Effector memory CD8-positive, alpha-beta T cell (primary cell): ENCODE data around the gene ERP44.

ENCODE experiments used
- ATAC-seq: fragments of 150-1000 bp; cut with Tn5 transposase; replicated peaks from 2 replicates; pipeline ENCODE4 v1.10.0; 2021; ENCODE audit warnings: mild to moderate bottlenecking, moderate library complexity
- DNase-seq, 3 experiments: peaks; one replicate each; pipeline ENCODE4 v3.0.0; 2021
- H3K27ac Mint-ChIP-seq, 2 donors: one replicate each; pipeline ENCODE4 v1.8.0; 2022; ENCODE audit warnings: mild to moderate bottlenecking in 2 of 2, mixed read lengths in 2 of 2, moderate library complexity in 2 of 2
- H3K27me3 Mint-ChIP-seq, 2 donors: one replicate each; pipeline ENCODE4 v1.8.0; 2022; ENCODE audit warnings: mixed read lengths in 2 of 2
- H3K36me3 Mint-ChIP-seq: one replicate; pipeline ENCODE4 v1.8.0; 2022; ENCODE audit warnings: mild to moderate bottlenecking, moderate library complexity, mixed read lengths; ENCODE audit not compliant: insufficient read depth
- H3K4me1 Mint-ChIP-seq, 2 donors: one replicate each; pipeline ENCODE4 v1.8.0; 2022; ENCODE audit warnings: low read depth in 2 of 2, mixed read lengths in 2 of 2
- H3K4me3 Mint-ChIP-seq, 2 donors: one replicate each; pipeline ENCODE4 v1.8.0; 2022; ENCODE audit warnings: mild to moderate bottlenecking in 2 of 2, mixed read lengths in 2 of 2, moderate library complexity in 2 of 2
- H3K9me3 Mint-ChIP-seq, 2 donors: one replicate each; pipeline ENCODE4 v1.8.0; 2022; ENCODE audit warnings: mixed read lengths in 2 of 2

Gene ERP44

DNA sequence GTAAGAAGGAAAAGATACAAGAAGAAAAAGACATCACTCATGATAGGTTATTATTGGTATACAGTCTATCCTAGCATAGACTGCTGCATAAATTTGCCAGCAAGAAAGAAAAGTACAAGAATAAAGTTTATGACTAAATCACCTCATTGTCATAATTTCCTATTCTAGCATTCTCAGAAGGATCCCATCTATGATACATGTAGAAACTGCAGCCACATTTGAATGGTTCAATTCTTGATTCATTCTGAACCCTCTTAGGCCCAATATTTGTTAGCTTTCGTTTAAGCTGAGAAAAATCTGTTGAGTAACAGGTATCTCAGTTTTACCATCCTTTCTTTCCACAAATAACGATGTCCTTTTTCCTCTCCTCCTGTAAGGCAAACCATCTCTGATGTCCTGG is 21.5 kb upstream of the ERP44 start:
- no peak for DNase-seq
- Mint-ChIP-seq H3K4me3 (no peak overlapping the region), H3K9me3 (no peaks in the 10 kb centered on the region), H3K36me3 (peaks cover 7% of the 10 kb centered on the region), H3K4me1 (peaks cover 2 to 17% of the 10 kb centered on the region in 2 donors), H3K27me3 (no peaks in the 10 kb centered on the region), H3K27ac (peak overlapping the region in 1 of 2 donors; percentile 2)
- no peak for ATAC-seq

DNA sequence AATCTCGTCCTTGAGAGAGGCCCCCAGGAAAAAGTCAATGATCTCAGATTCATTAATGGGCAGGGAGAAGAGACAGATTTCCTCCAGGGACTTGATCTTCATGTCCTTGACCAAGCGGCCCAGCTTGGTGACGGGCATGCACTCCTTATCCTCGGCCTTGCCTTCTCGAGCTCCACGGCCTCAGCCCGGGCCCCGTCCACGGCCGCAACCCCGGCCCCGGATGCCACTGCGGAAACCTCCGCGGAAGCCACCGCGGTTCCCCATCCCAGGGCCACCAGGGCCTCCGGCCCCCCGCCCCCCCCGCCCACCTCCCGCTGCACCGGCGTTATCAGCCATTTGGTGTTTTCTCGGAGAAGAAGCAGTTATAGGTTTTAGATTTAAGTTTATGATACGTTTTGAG is 18.5 kb upstream of the ERP44 start:
- no peak for ATAC-seq
- no peaks in the 10 kb centered on the region for H3K27me3 Mint-ChIP-seq
- DNase-seq: no peak
- H3K4me1 Mint-ChIP-seq: peaks cover 8 to 20% of the 10 kb centered on the region in 2 donors
- no peak overlapping the region for H3K4me3 Mint-ChIP-seq
- H3K36me3 Mint-ChIP-seq: peaks cover 10% of the 10 kb centered on the region
- H3K27ac Mint-ChIP-seq: no peak overlapping the region
- H3K9me3 Mint-ChIP-seq: no peaks in the 10 kb centered on the region

DNA sequence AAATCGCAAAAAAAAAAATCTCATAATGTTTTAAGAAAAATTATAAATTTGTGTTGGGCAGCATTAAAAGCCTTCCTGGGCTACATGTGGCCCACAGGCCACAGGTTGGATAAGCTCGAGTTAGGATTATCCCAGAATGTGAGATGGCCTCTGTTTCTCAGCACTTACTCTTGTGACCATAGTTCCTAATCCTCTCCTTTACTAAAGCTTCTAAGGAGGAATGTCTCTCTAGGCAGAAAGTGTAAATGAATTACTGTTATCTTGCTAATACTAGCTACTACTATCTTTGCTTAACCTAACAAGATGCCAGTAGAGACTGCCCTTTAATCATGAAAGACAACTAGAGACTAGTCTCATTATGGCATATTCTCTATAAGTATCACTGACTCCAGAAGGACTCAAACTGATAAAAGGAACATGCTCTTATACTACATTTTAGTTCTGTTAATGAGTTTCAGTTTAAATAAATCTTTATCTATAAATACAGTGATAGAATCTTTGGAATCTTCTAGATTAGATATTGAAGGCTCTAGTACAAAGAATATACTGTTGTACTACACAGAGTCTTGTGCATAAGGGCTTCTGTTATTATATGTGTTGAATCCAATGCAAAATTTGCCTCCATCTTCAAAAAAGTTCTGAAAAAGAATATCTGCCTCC is 14.0 kb upstream of the ERP44 start:
- Mint-ChIP-seq H3K27ac (peak overlapping the region; percentile 12 to 61), H3K9me3 (no peaks in the 10 kb centered on the region), H3K36me3 (peaks cover 23% of the 10 kb centered on the region)

DNA sequence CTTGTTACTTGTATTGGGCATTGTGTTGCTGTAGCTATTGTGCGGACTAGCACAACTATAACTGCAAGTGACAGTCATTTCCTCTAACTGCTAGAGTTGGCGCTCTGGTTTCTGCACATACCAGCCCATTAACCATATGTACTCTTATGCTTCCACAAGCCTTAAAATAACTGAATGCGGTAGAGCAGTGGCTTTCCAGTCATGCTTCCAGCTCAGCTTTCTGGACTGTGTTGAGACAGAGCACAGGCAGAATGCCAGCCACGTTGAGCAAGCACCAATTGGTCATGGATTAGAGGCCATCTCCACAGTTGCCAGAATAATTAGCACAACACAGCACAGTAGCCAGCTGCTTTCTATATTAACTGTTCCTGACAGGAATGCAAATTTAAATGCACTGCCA is 12.4 kb upstream of the ERP44 start:
- H3K27ac Mint-ChIP-seq: no peak overlapping the region

More for the DNA sequence above, 14.0 kb upstream of the ERP44 start:
- DNase-seq (no peak), ATAC-seq (no peak)
- no peaks in the 10 kb centered on the region for H3K27me3 Mint-ChIP-seq
- H3K4me3 Mint-ChIP-seq: no peak overlapping the region
- peaks cover 6 to 11% of the 10 kb centered on the region in 2 donors for H3K4me1 Mint-ChIP-seq

DNA sequence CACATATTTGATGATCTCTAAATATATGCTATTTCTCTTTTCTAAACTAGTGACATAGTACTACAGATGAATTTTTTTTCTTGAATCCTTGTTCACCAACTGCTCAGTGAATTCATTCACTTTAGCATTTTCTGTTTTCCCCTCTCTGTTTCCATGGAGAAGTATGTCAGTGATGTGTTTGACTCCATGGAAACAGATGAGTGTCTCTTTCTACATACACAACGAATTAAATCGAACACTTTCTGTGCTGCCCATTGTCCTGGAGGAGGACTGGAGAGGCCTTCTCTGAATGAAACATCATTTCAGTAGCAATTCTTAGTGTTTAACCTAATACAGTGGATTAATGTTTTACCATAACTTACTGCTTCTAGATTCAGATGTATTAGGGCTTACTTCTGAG is 9.8 kb upstream of the ERP44 start:
- H3K4me3 Mint-ChIP-seq: no peak overlapping the region
- H3K4me1 Mint-ChIP-seq: peaks cover 4 to 9% of the 10 kb centered on the region in 2 donors
- DNase-seq: no peak
- peaks cover 16% of the 10 kb centered on the region for H3K36me3 Mint-ChIP-seq
- H3K9me3 Mint-ChIP-seq: no peaks in the 10 kb centered on the region
- H3K27ac Mint-ChIP-seq: no peak overlapping the region
- no peaks in the 10 kb centered on the region for H3K27me3 Mint-ChIP-seq
- no peak for ATAC-seq

More for the DNA sequence above, 12.4 kb upstream of the ERP44 start:
- H3K36me3 Mint-ChIP-seq: peaks cover 20% of the 10 kb centered on the region
- no peaks in the 10 kb centered on the region for H3K9me3 Mint-ChIP-seq
- peaks cover 6 to 11% of the 10 kb centered on the region in 2 donors for H3K4me1 Mint-ChIP-seq
- ATAC-seq (no peak), DNase-seq (no peak)
- H3K27me3 Mint-ChIP-seq: no peaks in the 10 kb centered on the region
- no peak overlapping the region for H3K4me3 Mint-ChIP-seq

DNA sequence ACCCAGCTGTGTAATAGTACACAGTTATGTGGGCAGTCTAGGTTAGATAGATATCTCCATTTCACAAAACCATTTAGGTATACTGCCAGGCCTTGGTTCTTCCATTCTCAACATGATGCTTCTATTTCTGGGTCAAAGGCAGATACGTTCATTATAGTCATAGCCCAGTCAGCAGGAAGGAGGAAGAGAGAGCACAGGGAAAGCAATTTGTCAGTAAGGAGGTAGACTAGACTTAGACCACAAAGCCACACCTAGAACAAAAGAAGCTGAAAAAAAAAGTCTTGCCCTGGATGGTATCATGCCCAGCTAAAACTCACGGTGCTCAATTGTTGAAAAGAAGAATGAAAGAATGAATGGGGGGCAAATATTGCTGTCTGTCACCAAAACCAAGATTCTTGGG is 7.8 kb upstream of the ERP44 start:
- Mint-ChIP-seq H3K36me3 (peaks cover 7% of the 10 kb centered on the region), H3K27me3 (no peaks in the 10 kb centered on the region), H3K4me1 (peaks cover 0 to 3% of the 10 kb centered on the region in 2 donors), H3K4me3 (no peak overlapping the region), H3K9me3 (no peaks in the 10 kb centered on the region), H3K27ac (no peak overlapping the region)
- no peak for ATAC-seq
- DNase-seq: no peak

DNA sequence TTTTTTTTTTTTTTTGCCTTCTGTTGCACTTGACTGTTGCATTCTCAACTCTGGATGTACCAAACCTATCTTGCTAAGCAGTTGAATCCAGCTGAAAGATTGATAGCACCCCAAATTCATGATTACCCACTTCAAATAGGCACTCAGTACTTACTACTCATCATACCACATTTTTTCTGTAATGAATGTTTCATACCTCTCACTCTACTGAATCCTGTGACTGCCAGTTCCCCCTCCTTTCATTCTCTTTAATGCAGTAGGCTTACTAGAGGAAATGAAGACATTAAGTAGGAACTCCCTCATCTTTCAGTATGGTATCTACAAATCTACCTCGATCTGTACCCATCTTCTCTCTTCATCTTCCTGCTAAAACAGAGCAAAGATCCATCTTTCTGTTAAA is 7.1 kb upstream of the ERP44 start:
- ATAC-seq (no peak), DNase-seq (no peak)
- Mint-ChIP-seq H3K4me1 (no peaks in the 10 kb centered on the region), H3K9me3 (no peaks in the 10 kb centered on the region), H3K27me3 (no peaks in the 10 kb centered on the region), H3K27ac (no peak overlapping the region), H3K36me3 (peaks cover 7% of the 10 kb centered on the region), H3K4me3 (no peak overlapping the region)

DNA sequence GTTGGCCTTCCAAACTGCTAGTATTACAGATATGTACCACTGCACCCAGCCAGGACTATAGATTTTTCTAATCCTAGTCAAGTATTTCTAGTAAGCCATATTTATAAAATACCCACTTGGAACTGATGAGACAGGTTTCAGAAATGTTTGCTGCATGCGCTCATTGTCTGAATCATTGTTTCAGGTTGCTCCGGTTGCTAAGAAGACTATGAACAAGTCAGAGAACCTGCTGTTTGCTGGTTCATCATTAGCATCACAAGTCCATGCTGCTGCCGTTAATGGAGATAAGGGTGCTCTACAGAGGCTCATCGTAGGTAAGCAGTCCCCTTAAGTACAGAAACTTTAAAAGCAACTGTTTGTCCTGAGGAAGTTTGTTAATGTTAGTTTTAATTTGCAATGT is 5.5 kb upstream of the ERP44 start:
- DNase-seq (no peak), ATAC-seq (no peak)
- Mint-ChIP-seq H3K4me3 (no peak overlapping the region), H3K36me3 (no peaks in the 10 kb centered on the region), H3K27me3 (no peaks in the 10 kb centered on the region), H3K27ac (no peak overlapping the region), H3K9me3 (no peaks in the 10 kb centered on the region), H3K4me1 (peaks cover 6 to 8% of the 10 kb centered on the region in 2 donors)

DNA sequence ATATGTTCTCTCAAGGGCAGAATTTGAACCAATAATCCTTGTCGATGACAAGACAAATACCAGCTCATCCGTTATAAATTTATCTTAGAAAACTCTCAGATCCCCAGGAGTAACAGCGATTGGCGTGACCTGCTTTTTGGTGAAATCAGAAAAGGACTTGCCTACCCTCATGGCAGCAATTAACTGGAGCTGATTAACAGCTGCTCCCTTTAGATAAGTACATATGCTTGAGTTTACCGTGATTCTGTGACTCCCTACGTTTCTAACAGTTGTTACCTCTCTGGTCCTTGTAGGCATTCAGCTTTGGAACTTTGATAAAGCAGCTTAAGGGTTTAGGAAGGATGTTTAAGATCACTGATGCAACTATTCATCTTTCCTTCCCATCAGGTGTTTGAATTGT is 2.8 kb upstream of the ERP44 start:
- peaks cover 16 to 17% of the 10 kb centered on the region in 2 donors for H3K4me1 Mint-ChIP-seq
- no peaks in the 10 kb centered on the region for H3K9me3 Mint-ChIP-seq
- ATAC-seq: no peak
- H3K27me3 Mint-ChIP-seq: no peaks in the 10 kb centered on the region
- H3K36me3 Mint-ChIP-seq: peaks cover 13% of the 10 kb centered on the region
- DNase-seq: no peak
- H3K4me3 Mint-ChIP-seq: no peak overlapping the region
- H3K27ac Mint-ChIP-seq: no peak overlapping the region

DNA sequence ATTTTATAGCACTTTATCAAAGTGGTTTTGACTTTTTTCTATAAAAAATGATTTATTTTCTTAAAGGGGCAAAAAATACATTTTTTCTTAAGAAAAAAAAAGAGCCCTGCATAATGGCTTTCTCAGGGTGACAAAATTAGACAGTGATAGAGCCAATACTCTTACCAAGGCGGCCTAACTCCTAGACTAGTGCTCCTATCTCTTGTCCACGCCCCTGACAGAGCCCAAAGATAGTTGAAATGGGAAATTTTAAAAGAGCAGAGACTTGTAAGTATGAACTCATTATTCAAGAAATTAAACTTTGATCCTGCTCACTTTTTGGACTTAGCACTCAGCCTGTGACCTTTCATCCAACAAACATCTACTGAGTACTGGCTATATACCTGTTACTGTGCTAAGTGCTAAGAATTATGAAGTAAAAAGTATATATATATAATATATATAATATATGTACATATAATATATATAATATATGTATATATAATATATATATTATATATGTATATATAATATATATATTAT is 1.4 kb upstream of the ERP44 start:
- Mint-ChIP-seq H3K27ac (peak overlapping the region; percentile 97 to 99), H3K27me3 (no peaks in the 10 kb centered on the region), H3K4me1 (peaks cover 22 to 27% of the 10 kb centered on the region in 2 donors), H3K4me3 (peak overlapping the region; percentile 99 to 100), H3K36me3 (peaks cover 13% of the 10 kb centered on the region), H3K9me3 (no peaks in the 10 kb centered on the region)
- DNase-seq: no peak
- ATAC-seq: no peak

DNA sequence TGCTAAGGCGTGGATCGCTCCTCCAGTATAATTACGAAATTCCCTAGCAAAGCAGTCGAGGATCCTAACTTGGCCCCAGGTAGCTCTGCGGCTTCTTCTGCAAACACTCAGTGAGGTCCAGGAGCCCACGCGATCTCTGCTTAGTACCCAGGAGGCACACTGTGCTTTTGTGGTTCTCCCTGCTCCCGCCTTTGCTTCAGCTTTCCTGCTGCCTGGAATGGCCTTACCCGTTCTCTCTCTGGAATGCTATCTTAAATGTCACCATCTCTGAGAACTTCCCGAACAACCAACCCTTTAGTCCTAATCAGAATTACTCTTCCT is 882 bp upstream of the ERP44 start:
- Mint-ChIP-seq H3K27me3 (no peaks in the 10 kb centered on the region), H3K36me3 (peaks cover 13% of the 10 kb centered on the region), H3K9me3 (no peaks in the 10 kb centered on the region), H3K27ac (peak overlapping the region; percentile 97 to 99), H3K4me3 (peak overlapping the region; percentile 99 to 100), H3K4me1 (peaks cover 24 to 32% of the 10 kb centered on the region in 2 donors)
- ATAC-seq: no peak
- no peak for DNase-seq

DNA sequence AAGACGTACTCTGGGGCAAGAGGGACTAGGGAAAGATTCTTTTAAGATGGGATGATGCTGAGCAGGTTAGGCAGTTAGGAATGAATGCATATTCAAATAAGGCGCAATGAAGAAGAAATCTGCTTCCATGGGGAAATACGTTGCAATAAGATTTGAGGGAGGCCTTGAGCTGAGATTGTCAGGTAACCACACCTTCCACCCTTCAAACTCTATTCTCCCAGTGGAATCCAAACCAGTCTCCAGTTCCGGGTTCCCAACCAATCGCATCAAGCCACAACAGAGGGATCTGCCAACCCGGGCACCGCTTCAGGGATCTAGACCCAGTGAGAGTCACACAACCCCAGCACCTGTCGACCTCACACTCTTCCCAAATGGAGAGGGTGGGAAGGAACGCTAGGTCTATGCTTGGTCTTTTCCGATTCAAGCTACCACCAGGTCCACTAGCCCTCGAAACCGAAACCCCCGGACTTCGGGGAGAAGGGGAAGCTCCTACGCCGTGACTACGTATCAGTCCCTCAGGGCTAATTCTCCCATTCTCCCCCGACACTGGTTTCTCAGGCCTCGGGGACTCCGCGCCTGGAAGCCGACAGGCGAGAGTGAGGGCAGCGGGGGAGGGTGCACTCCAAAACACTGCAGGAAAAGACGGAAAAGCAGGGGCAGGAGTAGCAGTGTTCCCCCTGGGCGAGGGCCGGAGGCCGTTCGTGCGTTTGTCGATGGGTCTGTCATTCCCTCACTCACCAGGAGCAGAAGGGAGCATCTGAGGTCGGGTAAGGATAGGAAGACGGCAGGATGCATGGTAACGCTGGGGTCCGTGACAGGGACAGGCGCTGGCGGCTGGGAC is 534 bp downstream of the ERP44 start:
- H3K9me3 Mint-ChIP-seq: no peaks in the 10 kb centered on the region
- DNase-seq: peak in 2 of 3 experiments; percentile 16 to 21

DNA sequence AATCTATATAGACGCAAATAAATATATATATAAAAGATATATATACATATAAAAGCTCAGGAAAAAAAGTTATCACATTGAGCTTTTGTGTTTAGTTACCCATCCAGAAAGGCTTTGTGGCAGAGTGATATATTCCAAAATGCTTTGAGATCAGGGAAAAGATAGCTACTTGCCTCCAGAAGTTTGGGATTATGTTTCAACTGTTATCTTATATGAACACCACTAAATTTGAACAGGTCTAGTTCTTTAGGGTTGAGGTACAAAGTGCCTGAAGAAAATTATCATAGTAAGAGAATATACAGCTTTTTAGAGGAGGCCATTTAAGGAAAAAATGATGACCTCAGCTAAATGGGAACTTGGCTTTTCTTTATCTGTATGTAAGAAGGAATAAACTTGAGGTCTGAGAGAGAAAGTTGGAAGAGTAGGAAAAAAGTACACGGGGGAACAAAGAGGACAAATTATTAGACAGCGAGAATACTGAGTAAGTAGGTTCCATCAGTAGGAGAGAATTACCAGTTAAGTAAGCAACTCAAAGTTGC is 2.4 kb downstream of the ERP44 start:
- H3K9me3 Mint-ChIP-seq: no peaks in the 10 kb centered on the region
- H3K36me3 Mint-ChIP-seq: peaks cover 13% of the 10 kb centered on the region
- no peak for ATAC-seq
- H3K4me3 Mint-ChIP-seq: peak overlapping the region in 1 of 2 donors; percentile 23
- DNase-seq: no peak
- H3K27ac Mint-ChIP-seq: no peak overlapping the region
- H3K27me3 Mint-ChIP-seq: no peaks in the 10 kb centered on the region
- H3K4me1 Mint-ChIP-seq: peaks cover 32 to 56% of the 10 kb centered on the region in 2 donors

More for the DNA sequence above, 534 bp downstream of the ERP44 start:
- Mint-ChIP-seq H3K36me3 (peaks cover 13% of the 10 kb centered on the region), H3K27me3 (no peaks in the 10 kb centered on the region), H3K4me1 (peaks cover 29 to 42% of the 10 kb centered on the region in 2 donors), H3K27ac (peak overlapping the region; percentile 97 to 99), H3K4me3 (peak overlapping the region; percentile 99 to 100)
- no peak for ATAC-seq
